ENCODE measurements around the gene IQSEC2. TPM values are rescaled to one million over a fixed set of nuclear protein-coding genes. Genes with fewer than 3 reads are reported as not detected.
A peak's percentile ranks its signal among the peaks of the same experiment; 100 is the strongest.

The IQSEC2 gene
- total RNA-seq, 1 donor from 2014 or later: 38.9 TPM

DNA sequence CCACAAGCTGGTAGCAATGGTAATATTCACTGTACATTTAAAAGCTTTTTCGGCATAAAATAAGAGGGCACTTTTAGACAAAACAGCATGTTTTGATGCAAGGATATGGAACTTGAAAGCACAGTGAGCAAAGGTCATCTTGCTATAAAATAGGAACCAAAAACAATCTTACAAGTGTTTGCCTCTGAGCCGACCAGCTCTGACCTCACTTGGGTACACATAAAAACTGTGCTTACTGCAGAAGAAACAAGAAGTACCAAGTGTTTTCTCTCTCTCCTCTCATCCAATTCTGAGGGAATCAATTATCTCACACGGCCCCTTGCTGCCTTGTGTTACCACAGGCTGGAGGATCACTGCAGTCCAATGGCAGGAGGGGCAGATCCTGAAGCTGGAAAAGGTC is 4.8 kb upstream of the IQSEC2 start:
- no peak for DNase-seq (ENCODE audit: low spot score)
- H3K4me1 Mint-ChIP-seq (ENCODE audit: unreplicated experiment): peaks cover 12% of the 10 kb centered on the region
- TF ChIP-seq, protein P1, sequence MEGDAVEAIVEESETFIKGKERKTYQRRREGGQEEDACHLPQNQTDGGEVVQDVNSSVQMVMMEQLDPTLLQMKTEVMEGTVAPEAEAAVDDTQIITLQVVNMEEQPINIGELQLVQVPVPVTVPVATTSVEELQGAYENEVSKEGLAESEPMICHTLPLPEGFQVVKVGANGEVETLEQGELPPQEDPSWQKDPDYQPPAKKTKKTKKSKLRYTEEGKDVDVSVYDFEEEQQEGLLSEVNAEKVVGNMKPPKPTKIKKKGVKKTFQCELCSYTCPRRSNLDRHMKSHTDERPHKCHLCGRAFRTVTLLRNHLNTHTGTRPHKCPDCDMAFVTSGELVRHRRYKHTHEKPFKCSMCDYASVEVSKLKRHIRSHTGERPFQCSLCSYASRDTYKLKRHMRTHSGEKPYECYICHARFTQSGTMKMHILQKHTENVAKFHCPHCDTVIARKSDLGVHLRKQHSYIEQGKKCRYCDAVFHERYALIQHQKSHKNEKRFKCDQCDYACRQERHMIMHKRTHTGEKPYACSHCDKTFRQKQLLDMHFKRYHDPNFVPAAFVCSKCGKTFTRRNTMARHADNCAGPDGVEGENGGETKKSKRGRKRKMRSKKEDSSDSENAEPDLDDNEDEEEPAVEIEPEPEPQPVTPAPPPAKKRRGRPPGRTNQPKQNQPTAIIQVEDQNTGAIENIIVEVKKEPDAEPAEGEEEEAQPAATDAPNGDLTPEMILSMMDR (IDR thresholded peaks at IDR 0.05; ENCODE audit: unreplicated experiment): no peak
- H3K27ac Mint-ChIP-seq (ENCODE audit: unreplicated experiment): no peak overlapping the region
- peaks cover 8% of the 10 kb centered on the region for H3K27me3 Mint-ChIP-seq (ENCODE audit: unreplicated experiment)
- no peaks in the 10 kb centered on the region for H3K36me3 Mint-ChIP-seq (ENCODE audit: low read depth, unreplicated experiment)
- no peaks in the 10 kb centered on the region for H3K9me3 Mint-ChIP-seq (ENCODE audit: unreplicated experiment)
- no peak overlapping the region for H3K4me3 Mint-ChIP-seq (ENCODE audit: unreplicated experiment)

DNA sequence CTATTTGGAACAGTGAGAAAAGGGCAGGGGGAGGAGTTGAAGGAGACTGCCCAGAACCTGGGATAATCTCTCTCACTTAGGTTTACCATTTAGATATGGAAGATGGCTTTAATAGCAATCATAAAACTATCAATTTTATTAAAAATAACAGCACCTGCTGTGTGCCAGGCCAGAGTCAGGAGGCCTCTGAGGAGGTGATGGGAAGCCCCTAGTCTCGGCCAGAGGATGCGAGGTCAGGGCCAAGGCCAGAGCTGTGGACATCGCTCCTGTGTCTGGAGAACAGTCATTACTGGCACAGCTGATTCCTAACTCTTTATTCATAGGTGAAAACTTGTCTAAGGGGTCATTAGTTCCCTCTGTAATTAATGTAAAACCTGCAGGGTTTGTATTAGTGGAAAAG is 4.2 kb upstream of the IQSEC2 start:
- H3K4me1 Mint-ChIP-seq (ENCODE audit: unreplicated experiment): peaks cover 12% of the 10 kb centered on the region
- no peak for DNase-seq (ENCODE audit: low spot score)

DNA sequence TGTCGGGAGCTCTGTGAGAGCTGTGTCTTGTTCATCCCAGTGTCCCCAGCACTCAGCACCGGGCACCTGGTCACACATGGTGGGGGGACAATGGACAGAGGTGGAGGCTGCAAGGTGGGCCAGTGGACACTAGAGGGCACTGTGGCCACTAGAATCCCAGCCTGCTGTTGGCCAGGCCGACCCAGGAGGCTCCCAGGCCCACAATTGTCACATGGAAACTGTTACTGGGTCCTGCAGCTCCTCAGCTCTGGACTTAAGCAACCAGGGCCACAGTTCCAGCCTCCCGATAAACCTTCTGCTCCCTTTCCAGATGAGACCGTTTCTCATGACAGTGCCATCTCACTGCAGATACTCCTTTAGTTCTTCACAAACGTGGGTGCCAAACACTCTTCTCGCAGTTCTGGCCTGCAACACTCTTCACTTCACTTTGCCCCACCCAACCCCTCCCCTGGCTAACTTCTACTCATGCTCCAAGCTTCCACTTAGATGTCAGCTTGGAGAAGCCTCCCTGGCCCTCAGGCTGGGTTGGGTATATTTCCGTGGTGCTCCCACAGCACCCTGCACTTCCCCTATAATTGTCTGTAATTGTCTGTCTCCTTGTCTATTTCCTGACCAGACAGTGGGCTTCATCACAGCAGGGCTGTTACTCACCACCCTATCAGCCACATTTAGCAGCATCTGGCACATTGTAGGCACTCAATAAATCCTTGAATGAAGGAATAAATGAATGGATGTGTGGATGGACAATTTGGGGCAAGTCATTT is 3.5 kb upstream of the IQSEC2 start:
- Mint-ChIP-seq H3K9me3 (ENCODE audit: unreplicated experiment) (no peaks in the 10 kb centered on the region), H3K4me1 (ENCODE audit: unreplicated experiment) (peaks cover 14% of the 10 kb centered on the region), H3K4me3 (ENCODE audit: unreplicated experiment) (no peak overlapping the region), H3K27ac (ENCODE audit: unreplicated experiment) (peak overlapping the region; percentile 80), H3K27me3 (ENCODE audit: unreplicated experiment) (peaks cover 8% of the 10 kb centered on the region), H3K36me3 (ENCODE audit: low read depth, unreplicated experiment) (no peaks in the 10 kb centered on the region)
- TF ChIP-seq, protein P1 (IDR thresholded peaks at IDR 0.05; ENCODE audit: unreplicated experiment): peak; percentile 69
- peak; percentile 58 for DNase-seq (ENCODE audit: low spot score)

More for the DNA sequence above, 4.2 kb upstream of the IQSEC2 start:
- TF ChIP-seq, protein P1 (IDR thresholded peaks at IDR 0.05; ENCODE audit: unreplicated experiment): no peak
- no peak overlapping the region for H3K4me3 Mint-ChIP-seq (ENCODE audit: unreplicated experiment)
- H3K9me3 Mint-ChIP-seq (ENCODE audit: unreplicated experiment): no peaks in the 10 kb centered on the region
- no peak overlapping the region for H3K27ac Mint-ChIP-seq (ENCODE audit: unreplicated experiment)
- no peaks in the 10 kb centered on the region for H3K36me3 Mint-ChIP-seq (ENCODE audit: low read depth, unreplicated experiment)
- peaks cover 8% of the 10 kb centered on the region for H3K27me3 Mint-ChIP-seq (ENCODE audit: unreplicated experiment)

DNA sequence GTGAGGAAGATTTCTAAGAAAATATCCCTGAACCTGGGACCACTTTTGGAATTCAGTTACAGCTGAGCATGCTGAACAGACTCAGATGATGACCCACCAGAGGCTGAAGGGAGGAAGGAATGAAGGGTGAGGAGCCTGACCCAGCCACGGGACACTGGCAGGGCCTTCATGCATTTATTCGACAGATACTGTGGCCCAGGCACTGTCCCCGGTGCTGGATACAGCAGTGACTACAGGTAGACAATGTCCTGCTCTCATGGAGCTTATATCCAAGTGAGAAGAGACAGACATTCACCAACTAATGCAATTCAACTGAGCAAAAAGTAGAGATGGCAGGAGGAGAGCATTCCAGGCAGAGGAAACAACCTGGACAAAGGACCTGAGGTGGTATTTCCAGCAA is 2.2 kb upstream of the IQSEC2 start:
- DNase-seq (ENCODE audit: low spot score): no peak
- Mint-ChIP-seq H3K4me1 (ENCODE audit: unreplicated experiment) (peaks cover 14% of the 10 kb centered on the region), H3K4me3 (ENCODE audit: unreplicated experiment) (no peak overlapping the region), H3K36me3 (ENCODE audit: low read depth, unreplicated experiment) (no peaks in the 10 kb centered on the region), H3K27ac (ENCODE audit: unreplicated experiment) (peak overlapping the region; percentile 36), H3K9me3 (ENCODE audit: unreplicated experiment) (no peaks in the 10 kb centered on the region), H3K27me3 (ENCODE audit: unreplicated experiment) (peaks cover 6% of the 10 kb centered on the region)
- TF ChIP-seq, protein P1 (IDR thresholded peaks at IDR 0.05; ENCODE audit: unreplicated experiment): no peak

DNA sequence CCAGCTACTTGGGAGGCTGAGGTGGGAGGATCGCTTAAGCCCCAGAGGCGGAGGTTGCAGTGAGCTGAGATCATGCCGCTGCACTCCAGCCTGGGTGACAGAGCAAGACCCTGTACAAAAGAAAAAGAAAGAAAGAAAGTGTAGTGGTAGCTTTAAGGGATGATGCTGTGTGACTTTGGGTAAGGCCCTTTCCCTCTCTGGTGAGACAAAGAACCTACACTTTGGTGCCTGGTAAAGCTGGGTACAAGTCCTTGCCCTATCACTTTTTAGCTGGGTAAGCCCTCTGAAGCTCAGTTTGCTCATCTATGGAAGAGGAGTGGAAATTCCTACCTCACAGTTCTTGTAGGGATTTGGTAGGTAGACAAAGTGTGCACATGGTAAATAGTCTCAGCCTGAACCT is 1.7 kb upstream of the IQSEC2 start:
- peaks cover 6% of the 10 kb centered on the region for H3K27me3 Mint-ChIP-seq (ENCODE audit: unreplicated experiment)
- no peak for DNase-seq (ENCODE audit: low spot score)
- H3K4me1 Mint-ChIP-seq (ENCODE audit: unreplicated experiment): peaks cover 14% of the 10 kb centered on the region
- H3K27ac Mint-ChIP-seq (ENCODE audit: unreplicated experiment): peak overlapping the region; percentile 36
- H3K36me3 Mint-ChIP-seq (ENCODE audit: low read depth, unreplicated experiment): no peaks in the 10 kb centered on the region
- TF ChIP-seq, protein P1 (IDR thresholded peaks at IDR 0.05; ENCODE audit: unreplicated experiment): no peak
- no peaks in the 10 kb centered on the region for H3K9me3 Mint-ChIP-seq (ENCODE audit: unreplicated experiment)
- H3K4me3 Mint-ChIP-seq (ENCODE audit: unreplicated experiment): no peak overlapping the region
